IMR-90 (cell line): ENCODE data around the gene COX7A1.

Experiments used
- BHLHE40 ChIP-seq: fragments of 150-350 bp; IDR thresholded peaks from 2 replicates; pipeline ENCODE4 v1.6.1; 2016; ENCODE audit warnings: mild to moderate bottlenecking, low read depth, low read length
- CEBPB ChIP-seq: IDR thresholded peaks from 2 replicates; pipeline ENCODE4 v1.6.1; 2012; ENCODE audit warnings: low read depth, low read length, improper control_type of control experiment
- CHD1 ChIP-seq: IDR thresholded peaks from 2 replicates; pipeline ENCODE4 v1.6.1; 2012; ENCODE audit warnings: low read depth, low read length, improper control_type of control experiment
- MAZ ChIP-seq: IDR thresholded peaks from 2 replicates; pipeline ENCODE4 v1.6.1; 2012; ENCODE audit warnings: low read depth, mild to moderate bottlenecking, low read length, improper control_type of control experiment, moderate library complexity, borderline replicate concordance
- MXI1 ChIP-seq: IDR thresholded peaks from 2 replicates; pipeline ENCODE4 v1.6.1; 2012; ENCODE audit warnings: low read depth, mild to moderate bottlenecking, low read length, moderate library complexity, borderline replicate concordance
- NFE2L2 ChIP-seq: fragments of 150-350 bp; IDR thresholded peaks from 2 replicates; pipeline ENCODE4 v1.6.1; 2016; ENCODE audit warnings: low read depth, mild to moderate bottlenecking, low read length
- POLR2A ChIP-seq: IDR thresholded peaks from 2 replicates; pipeline ENCODE4 v1.6.1; 2012; ENCODE audit warnings: mild to moderate bottlenecking, low read depth, low read length
- RAD21 ChIP-seq: IDR thresholded peaks from 2 replicates; pipeline ENCODE4 v1.6.1; 2012; ENCODE audit warnings: low read length, improper control_type of control experiment
- RCOR1 ChIP-seq: IDR thresholded peaks from 2 replicates; pipeline ENCODE4 v1.6.1; 2012; ENCODE audit warnings: mild to moderate bottlenecking, low read length, improper control_type of control experiment; ENCODE audit not compliant: insufficient replicate concordance
- RFX5 ChIP-seq: IDR thresholded peaks from 2 replicates; pipeline ENCODE4 v1.8.0; 2012; ENCODE audit warnings: low read depth, mild to moderate bottlenecking, low read length, moderate library complexity
- SMC3 ChIP-seq: fragments of 150-350 bp; IDR thresholded peaks from 2 replicates; pipeline ENCODE4 v1.6.1; 2016; ENCODE audit warnings: low read depth, mild to moderate bottlenecking, antibody characterized with exemption, low read length, moderate library complexity
- TF ChIP-seq, protein P1 (sequence below): conservative IDR thresholded peaks from 2 replicates; pipeline ENCODE4 v1.5.1; 2012; ENCODE audit warnings: mild to moderate bottlenecking, low read depth, low read length, improper control_type of control experiment
- TF ChIP-seq, protein P2 (sequence below): fragments of 150-350 bp; IDR thresholded peaks from 2 replicates; pipeline ENCODE4 v1.6.1; 2017; ENCODE audit warnings: mild to moderate bottlenecking, antibody characterized with exemption, low read length, low read depth
- TF ChIP-seq, protein P3 (sequence below): fragments of 150-350 bp; IDR thresholded peaks from 2 replicates; pipeline ENCODE4 v1.6.1; 2016; ENCODE audit warnings: low read depth, mild to moderate bottlenecking, low read length, moderate library complexity, borderline replicate concordance

DNA sequence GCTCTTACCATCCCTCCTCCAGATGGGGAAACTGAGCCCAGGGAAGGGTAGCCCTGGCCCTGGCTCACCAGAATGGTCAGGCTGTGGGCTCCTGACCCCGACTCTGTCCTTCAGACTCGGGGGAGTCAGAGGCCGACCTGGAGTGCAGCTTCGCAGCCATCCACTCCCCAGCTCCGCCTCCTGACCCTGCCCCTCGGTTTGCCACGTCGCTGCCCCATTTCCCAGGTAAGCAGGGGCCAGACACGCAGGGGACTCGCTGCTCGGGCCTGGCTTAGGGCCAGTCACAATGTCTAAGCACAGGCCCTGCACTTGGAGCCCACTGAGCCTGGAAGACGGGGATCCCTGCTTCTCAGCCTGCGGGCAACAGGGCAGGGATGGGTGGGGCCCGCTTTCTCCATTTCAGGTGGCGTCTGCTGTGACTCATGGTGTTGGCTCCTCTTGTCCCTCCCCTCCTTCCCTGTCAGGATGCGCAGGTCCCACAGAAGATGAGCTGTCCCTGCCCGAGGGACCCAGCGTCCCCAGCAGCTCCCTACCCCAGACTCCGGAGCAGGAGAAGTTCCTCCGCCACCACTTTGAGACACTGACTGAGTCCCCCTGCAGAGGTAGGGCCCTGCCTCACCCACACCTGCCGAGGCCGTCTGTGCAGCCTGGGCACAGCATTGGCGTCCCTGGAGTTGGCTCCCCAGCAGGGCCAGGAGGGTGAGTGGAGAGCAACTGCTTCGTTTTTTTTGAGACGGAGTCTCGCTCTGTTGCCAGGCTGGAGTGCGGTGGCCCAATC is 50.5 kb downstream of the COX7A1 start:
- TF ChIP-seq, protein P1, sequence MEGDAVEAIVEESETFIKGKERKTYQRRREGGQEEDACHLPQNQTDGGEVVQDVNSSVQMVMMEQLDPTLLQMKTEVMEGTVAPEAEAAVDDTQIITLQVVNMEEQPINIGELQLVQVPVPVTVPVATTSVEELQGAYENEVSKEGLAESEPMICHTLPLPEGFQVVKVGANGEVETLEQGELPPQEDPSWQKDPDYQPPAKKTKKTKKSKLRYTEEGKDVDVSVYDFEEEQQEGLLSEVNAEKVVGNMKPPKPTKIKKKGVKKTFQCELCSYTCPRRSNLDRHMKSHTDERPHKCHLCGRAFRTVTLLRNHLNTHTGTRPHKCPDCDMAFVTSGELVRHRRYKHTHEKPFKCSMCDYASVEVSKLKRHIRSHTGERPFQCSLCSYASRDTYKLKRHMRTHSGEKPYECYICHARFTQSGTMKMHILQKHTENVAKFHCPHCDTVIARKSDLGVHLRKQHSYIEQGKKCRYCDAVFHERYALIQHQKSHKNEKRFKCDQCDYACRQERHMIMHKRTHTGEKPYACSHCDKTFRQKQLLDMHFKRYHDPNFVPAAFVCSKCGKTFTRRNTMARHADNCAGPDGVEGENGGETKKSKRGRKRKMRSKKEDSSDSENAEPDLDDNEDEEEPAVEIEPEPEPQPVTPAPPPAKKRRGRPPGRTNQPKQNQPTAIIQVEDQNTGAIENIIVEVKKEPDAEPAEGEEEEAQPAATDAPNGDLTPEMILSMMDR: no peak
- TF ChIP-seq, protein P2, sequence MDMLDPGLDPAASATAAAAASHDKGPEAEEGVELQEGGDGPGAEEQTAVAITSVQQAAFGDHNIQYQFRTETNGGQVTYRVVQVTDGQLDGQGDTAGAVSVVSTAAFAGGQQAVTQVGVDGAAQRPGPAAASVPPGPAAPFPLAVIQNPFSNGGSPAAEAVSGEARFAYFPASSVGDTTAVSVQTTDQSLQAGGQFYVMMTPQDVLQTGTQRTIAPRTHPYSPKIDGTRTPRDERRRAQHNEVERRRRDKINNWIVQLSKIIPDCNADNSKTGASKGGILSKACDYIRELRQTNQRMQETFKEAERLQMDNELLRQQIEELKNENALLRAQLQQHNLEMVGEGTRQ: no peak
- TF ChIP-seq POLR2A (no peak), CHD1 (no peak), RAD21 (no peak), MAZ (no peak), BHLHE40 (no peak), RFX5 (no peak), RCOR1 (no peak), SMC3 (no peak), MXI1 (no peak), NFE2L2 (no peak), CEBPB (no peak)
- TF ChIP-seq, protein P3, sequence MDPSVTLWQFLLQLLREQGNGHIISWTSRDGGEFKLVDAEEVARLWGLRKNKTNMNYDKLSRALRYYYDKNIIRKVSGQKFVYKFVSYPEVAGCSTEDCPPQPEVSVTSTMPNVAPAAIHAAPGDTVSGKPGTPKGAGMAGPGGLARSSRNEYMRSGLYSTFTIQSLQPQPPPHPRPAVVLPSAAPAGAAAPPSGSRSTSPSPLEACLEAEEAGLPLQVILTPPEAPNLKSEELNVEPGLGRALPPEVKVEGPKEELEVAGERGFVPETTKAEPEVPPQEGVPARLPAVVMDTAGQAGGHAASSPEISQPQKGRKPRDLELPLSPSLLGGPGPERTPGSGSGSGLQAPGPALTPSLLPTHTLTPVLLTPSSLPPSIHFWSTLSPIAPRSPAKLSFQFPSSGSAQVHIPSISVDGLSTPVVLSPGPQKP: no peak
